Hypothalamus (tissue), 51 donors: Measurements from ENCODE around the gene ATOSB.

Source experiments
- DNase-seq, 51 donors: peaks; one replicate each; lab custom pipeline; 2025; lab: John Stamatoyannopoulos, UW

The ATOSB gene

GRCh38 chr9:35059438-35059837, 56.2 kb downstream of the ATOSB start:
- no peak for DNase-seq

- no peak for DNase-seq
Observed at GRCh38 chr9:35057271-35057620, 58.4 kb downstream of the ATOSB start.

- DNase-seq, result no peak
Observed at GRCh38 chr9:35056571-35057270, 58.9 kb downstream of the ATOSB start.

GRCh38 chr9:35054871-35055644, 60.6 kb downstream of the ATOSB start:
- DNase-seq, result no peak

GRCh38 chr9:35054185-35054835, 61.4 kb downstream of the ATOSB start:
- DNase-seq, result no peak
